ENCODE results near the gene ENGASE. TPM values are rescaled to one million over a fixed set of nuclear protein-coding genes. Genes with fewer than 3 reads are reported as not detected.

The ENGASE gene
- total RNA-seq, 1 experiment from 2014 or later = 50.0 TPM

DNA sequence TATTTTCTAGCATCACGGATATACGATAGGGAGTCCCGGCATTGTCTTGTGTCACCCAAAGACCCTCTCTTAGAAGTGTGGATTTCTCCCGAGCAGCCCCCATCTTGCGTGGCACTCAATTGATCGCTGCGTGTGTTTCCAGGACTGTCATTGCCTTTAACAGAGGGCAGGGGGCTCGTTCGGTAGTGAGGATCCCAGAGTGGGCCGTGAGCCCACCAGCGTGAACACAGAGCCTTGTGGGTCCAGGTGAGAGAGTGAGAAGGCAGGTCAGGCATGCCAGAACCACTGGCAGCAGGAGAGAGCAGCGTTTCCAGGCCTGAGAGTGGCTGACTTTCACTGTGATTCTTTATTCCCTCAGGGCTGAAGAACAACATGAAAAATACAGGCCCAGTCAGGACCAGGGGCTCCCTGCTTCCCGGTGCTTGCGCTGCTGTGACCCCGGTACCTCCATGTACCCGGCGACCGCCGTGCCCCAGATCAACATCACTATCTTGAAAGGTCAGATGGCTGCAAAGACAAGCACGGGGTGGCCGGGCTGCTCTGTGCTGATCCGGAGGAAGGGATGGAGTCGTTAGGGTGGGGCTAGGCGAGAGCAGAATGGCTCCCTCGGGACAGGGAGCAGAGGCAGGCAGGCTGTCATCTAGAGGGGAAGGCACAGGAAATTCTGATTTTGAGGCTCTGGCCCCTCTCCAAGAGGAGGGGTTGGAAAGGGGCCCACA, 28.3 kb upstream of the ENGASE start:
- DNase-seq = no peak
- H3K27ac Mint-ChIP-seq (ENCODE audit: unreplicated experiment) = no peak overlapping the region
- no peaks in the 10 kb centered on the region for H3K9me3 Mint-ChIP-seq (ENCODE audit: unreplicated experiment)
- Histone ChIP-seq H3K9me3 (no peaks in the 10 kb centered on the region), H3K4me1 (no peaks in the 10 kb centered on the region), H3K36me3 (ENCODE audit: control insufficient read depth, insufficient read depth, low read length) (no peaks in the 10 kb centered on the region), H3K27me3 (replicated peaks; ENCODE audit: control insufficient read depth, insufficient read depth, low read length) (no peaks in the 10 kb centered on the region), H3K4me3 (ENCODE audit: low read depth, low read length) (no peak overlapping the region)
- BruUV-seq (replicated peaks) = no TSS peak
- intact Hi-C loops (cut with micrococcal nuclease; ENCODE audit: unreplicated experiment) = loop anchor here (1.0 kb wide), 2 partner anchors 27 to 36 kb away; no protein-coding TSS in a partner anchor
- H3K36me3 Mint-ChIP-seq (ENCODE audit: insufficient read depth, unreplicated experiment) = no peaks in the 10 kb centered on the region
- TF ChIP-seq, protein P1, sequence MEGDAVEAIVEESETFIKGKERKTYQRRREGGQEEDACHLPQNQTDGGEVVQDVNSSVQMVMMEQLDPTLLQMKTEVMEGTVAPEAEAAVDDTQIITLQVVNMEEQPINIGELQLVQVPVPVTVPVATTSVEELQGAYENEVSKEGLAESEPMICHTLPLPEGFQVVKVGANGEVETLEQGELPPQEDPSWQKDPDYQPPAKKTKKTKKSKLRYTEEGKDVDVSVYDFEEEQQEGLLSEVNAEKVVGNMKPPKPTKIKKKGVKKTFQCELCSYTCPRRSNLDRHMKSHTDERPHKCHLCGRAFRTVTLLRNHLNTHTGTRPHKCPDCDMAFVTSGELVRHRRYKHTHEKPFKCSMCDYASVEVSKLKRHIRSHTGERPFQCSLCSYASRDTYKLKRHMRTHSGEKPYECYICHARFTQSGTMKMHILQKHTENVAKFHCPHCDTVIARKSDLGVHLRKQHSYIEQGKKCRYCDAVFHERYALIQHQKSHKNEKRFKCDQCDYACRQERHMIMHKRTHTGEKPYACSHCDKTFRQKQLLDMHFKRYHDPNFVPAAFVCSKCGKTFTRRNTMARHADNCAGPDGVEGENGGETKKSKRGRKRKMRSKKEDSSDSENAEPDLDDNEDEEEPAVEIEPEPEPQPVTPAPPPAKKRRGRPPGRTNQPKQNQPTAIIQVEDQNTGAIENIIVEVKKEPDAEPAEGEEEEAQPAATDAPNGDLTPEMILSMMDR (IDR thresholded peaks at IDR 0.05; ENCODE audit: insufficient read depth in 1 of 2, low read depth in 1 of 2, low read length in 1 of 2, severe bottlenecking in 1 of 2, unreplicated experiment in 1 of 2) = no peak
- ChIA-PET CTCF (interaction anchor here (0.7 to 3.2 kb wide), 10 partner anchors 13 to 345 kb away, joined by 3 to 23 read pairs (median 5); partner anchors contain the start of gene ENGASE), POLR2A (no interaction called here)
- no peaks in the 10 kb centered on the region for H3K27me3 Mint-ChIP-seq (ENCODE audit: insufficient read depth, unreplicated experiment)
- H3K4me3 Mint-ChIP-seq (ENCODE audit: unreplicated experiment) = no peak overlapping the region
- H3K4me1 Mint-ChIP-seq (ENCODE audit: low read depth, unreplicated experiment) = peaks cover 6% of the 10 kb centered on the region

DNA sequence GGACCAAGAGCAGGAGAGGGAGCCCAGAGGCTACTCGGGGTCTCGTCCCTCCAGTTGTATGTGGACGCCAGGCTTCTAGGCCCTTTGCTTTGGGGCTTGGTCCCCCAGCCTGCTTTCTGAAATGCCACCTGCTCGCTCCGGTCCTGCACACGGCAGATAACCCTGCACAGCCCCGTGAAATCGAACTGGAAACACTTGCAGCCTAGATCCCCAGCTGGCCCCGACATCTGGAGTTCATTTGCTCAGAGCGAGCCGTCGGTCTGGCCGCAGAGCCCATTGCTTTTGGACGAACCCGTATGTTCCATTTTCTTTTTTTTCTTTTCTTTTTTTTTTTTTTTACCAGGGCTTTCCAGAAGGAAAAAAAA, 27.7 kb upstream of the ENGASE start:
- BruUV-seq (replicated peaks) = no TSS peak
- no peaks in the 10 kb centered on the region for H3K36me3 ChIP-seq (ENCODE audit: control insufficient read depth, insufficient read depth, low read length)
- POLR2A ChIA-PET = no interaction called here
- intact Hi-C loops (cut with micrococcal nuclease; ENCODE audit: unreplicated experiment) = loop anchor here (1.0 kb wide), 2 partner anchors 28 to 35 kb away; no protein-coding TSS in a partner anchor
- H3K4me1 Mint-ChIP-seq (ENCODE audit: low read depth, unreplicated experiment) = peaks cover 6% of the 10 kb centered on the region
- no peak overlapping the region for H3K27ac Mint-ChIP-seq (ENCODE audit: unreplicated experiment)
- CTCF ChIA-PET = no interaction called here
- no peak overlapping the region for H3K4me3 Mint-ChIP-seq (ENCODE audit: unreplicated experiment)
- H3K4me1 ChIP-seq = no peaks in the 10 kb centered on the region
- H3K4me3 ChIP-seq (ENCODE audit: low read depth, low read length) = no peak overlapping the region
- H3K9me3 ChIP-seq = no peaks in the 10 kb centered on the region
- TF ChIP-seq, protein P1 (IDR thresholded peaks at IDR 0.05; ENCODE audit: insufficient read depth in 1 of 2, low read depth in 1 of 2, low read length in 1 of 2, severe bottlenecking in 1 of 2, unreplicated experiment in 1 of 2) = no peak
- no peaks in the 10 kb centered on the region for H3K36me3 Mint-ChIP-seq (ENCODE audit: insufficient read depth, unreplicated experiment)
- H3K27me3 ChIP-seq (replicated peaks; ENCODE audit: control insufficient read depth, insufficient read depth, low read length) = no peaks in the 10 kb centered on the region
- no peaks in the 10 kb centered on the region for H3K9me3 Mint-ChIP-seq (ENCODE audit: unreplicated experiment)
- H3K27me3 Mint-ChIP-seq (ENCODE audit: insufficient read depth, unreplicated experiment) = no peaks in the 10 kb centered on the region
- no peak for DNase-seq

DNA sequence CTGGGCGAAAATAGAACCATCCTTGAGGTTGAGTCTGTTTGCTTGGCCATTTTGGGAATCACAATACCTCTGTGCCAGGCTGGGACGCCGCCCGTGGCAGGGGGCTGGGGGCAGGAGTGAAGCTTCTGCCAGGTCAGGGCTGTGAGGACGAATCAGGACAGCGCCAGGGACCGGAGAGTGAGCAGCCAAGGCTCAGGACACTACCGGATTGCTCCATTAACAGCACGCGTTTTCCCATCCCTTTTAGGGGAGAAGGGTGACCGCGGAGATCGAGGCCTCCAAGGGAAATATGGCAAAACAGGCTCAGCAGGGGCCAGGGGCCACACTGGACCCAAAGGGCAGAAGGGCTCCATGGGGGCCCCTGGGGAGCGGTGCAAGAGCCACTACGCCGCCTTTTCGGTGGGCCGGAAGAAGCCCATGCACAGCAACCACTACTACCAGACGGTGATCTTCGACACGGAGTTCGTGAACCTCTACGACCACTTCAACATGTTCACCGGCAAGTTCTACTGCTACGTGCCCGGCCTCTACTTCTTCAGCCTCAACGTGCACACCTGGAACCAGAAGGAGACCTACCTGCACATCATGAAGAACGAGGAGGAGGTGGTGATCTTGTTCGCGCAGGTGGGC, 27.2 kb upstream of the ENGASE start:
- H3K36me3 Mint-ChIP-seq (ENCODE audit: insufficient read depth, unreplicated experiment) = no peaks in the 10 kb centered on the region
- no peak for DNase-seq
- CTCF ChIA-PET = no interaction called here
- no peak overlapping the region for H3K27ac Mint-ChIP-seq (ENCODE audit: unreplicated experiment)
- Histone ChIP-seq H3K27me3 (replicated peaks; ENCODE audit: control insufficient read depth, insufficient read depth, low read length) (no peaks in the 10 kb centered on the region), H3K9me3 (no peaks in the 10 kb centered on the region), H3K4me3 (ENCODE audit: low read depth, low read length) (no peak overlapping the region), H3K36me3 (ENCODE audit: control insufficient read depth, insufficient read depth, low read length) (no peaks in the 10 kb centered on the region), H3K4me1 (no peaks in the 10 kb centered on the region)
- no TSS peak for BruUV-seq (replicated peaks)
- H3K4me1 Mint-ChIP-seq (ENCODE audit: low read depth, unreplicated experiment) = peaks cover 6% of the 10 kb centered on the region
- POLR2A ChIA-PET = no interaction called here
- no peak overlapping the region for H3K4me3 Mint-ChIP-seq (ENCODE audit: unreplicated experiment)
- no peaks in the 10 kb centered on the region for H3K27me3 Mint-ChIP-seq (ENCODE audit: insufficient read depth, unreplicated experiment)
- TF ChIP-seq, protein P1 (IDR thresholded peaks at IDR 0.05; ENCODE audit: insufficient read depth in 1 of 2, low read depth in 1 of 2, low read length in 1 of 2, severe bottlenecking in 1 of 2, unreplicated experiment in 1 of 2) = no peak
- no peaks in the 10 kb centered on the region for H3K9me3 Mint-ChIP-seq (ENCODE audit: unreplicated experiment)
- intact Hi-C loops (cut with micrococcal nuclease; ENCODE audit: unreplicated experiment) = no loop called here
